Adrenal gland (tissue), 12 donors: Measurements from ENCODE around the gene CUX1. TPM values are rescaled to one million over a fixed set of nuclear protein-coding genes. Genes with fewer than 3 reads are reported as not detected.
A peak's percentile ranks its signal among the peaks of the same experiment; 100 is the strongest.

Source experiments
- DNase-seq, 7 donors: peaks; one replicate each; pipeline ENCODE4 v3.0.0-alpha.2; 2019 to 2020
- H3K27ac ChIP-seq, 5 donors: fragments of 200-600 bp; sonication (generic) in 4 of 5; 1 replicate in 3 of 5; 2 replicates in 2 of 5; pipeline versions ENCODE4 v1.5.1 to v1.8.0; 2016 to 2020; ENCODE audit warnings: mild to moderate bottlenecking in 1 of 5
- H3K27me3 ChIP-seq: fragments of 200-600 bp; 2 replicates; pipeline ENCODE4 v1.8.0; 2021
- H3K36me3 ChIP-seq, 2 donors: fragments of 200-600 bp; replicated peaks in 1 of 2; 1 replicate in 1 of 2; 2 replicates in 1 of 2; pipeline versions ENCODE4 v1.5.1 to v1.8.0; 2018 to 2022
- H3K4me1 ChIP-seq, 2 donors: fragments of 200-600 bp; replicated peaks in 1 of 2; 1 replicate in 1 of 2; 2 replicates in 1 of 2; pipeline versions ENCODE4 v1.5.1 to v1.8.0; 2018 to 2021
- H3K4me3 ChIP-seq, 4 donors: fragments of 200-600 bp; sonication (generic) in 3 of 4; one replicate each; pipeline ENCODE4 v1.5.1; 2016 to 2018
- H3K9me3 ChIP-seq, 3 donors: fragments of 200-600 bp; sonication (generic) in 1 of 3; replicated peaks in 1 of 3; 1 replicate in 2 of 3; 2 replicates in 1 of 3; pipeline versions ENCODE4 v1.5.1 to v1.8.0; 2016 to 2021
- CTCF ChIP-seq, 6 experiments: fragments of 450-650 bp in 4 of 6; fragments of 200-600 bp in 2 of 6; sonication (generic) in 1 of 6; IDR thresholded peaks; 1 replicate in 5 of 6; 2 replicates in 1 of 6; pipeline versions ENCODE4 v1.5.1 to v1.8.0; 2016 to 2021; ENCODE audit warnings: antibody characterized with exemption in 6 of 6, mild to moderate bottlenecking in 2 of 6, moderate library complexity in 1 of 6
- POLR2A ChIP-seq, 2 donors: fragments of 450-650 bp; IDR thresholded peaks; one replicate each; pipeline ENCODE4 v1.6.1; 2017; ENCODE audit warnings: antibody characterized with exemption in 2 of 2, mild to moderate bottlenecking in 2 of 2, moderate library complexity in 1 of 2
- WGBS, 4 donors: extraction: QIAGEN DNeasy Blood & Tissue Kit in 2 of 4; methylation state at CpG; one replicate each; pipeline versions ENCODE4 v1.1.5 to v1.1.7; 2013 to 2017; 5-methylcytosine and 5-hydroxymethylcytosine counted together
- intact Hi-C, 2 donors: fragments of 100-400 bp; cut with DNase I; formaldehyde crosslinking; loops; one replicate each; pipeline versions ENCODE4 v1.14.1 to v1.15.0; 2022 to 2023
- polyA plus RNA-seq, 3 donors: library from polyadenylated mRNA; stranded (reverse); fragments of 200-250 nt in 2 of 3; fragments of 350-450 nt in 1 of 3; fragmentation: Illumina TruSeq in 1 of 3; extraction: RNeasy Lipid Tissue Mini Kit (QIAGEN cat#74804) in 1 of 3; gene quantifications; one replicate each; pipeline ENCODE4 v1.2.3, GENCODE V29; 2013 to 2014
- total RNA-seq, 9 donors: library from RNA; depleted of rRNA in 4 of 9; stranded (reverse); fragments of >200 nt in 4 of 9; fragments of 120-200 nt in 1 of 9; fragmentation: NEBNext Ultra II Directional in 1 of 9; extraction: Animal tissue kit (Norgen Biotek cat#: 25700) in 1 of 9; gene quantifications; one replicate each; pipeline versions ENCODE4 v1.1.0 to v1.2.4, GENCODE V29; 2013 to 2023
- donor health status: healthy with polysubstance abuse.
- donor health status: Bipolar disorder and iron deficiency.
- donor health status: DM: yes; HTN: yes; CAD: no.
- donor health status: DM: no; HTN: no; CAD: no.
- donor health status: DM: no; HTN: no; CAD: no.
- donor health status: DM: yes; HTN: yes; CAD: no.

CUX1 gene
- total and polyA plus RNA-seq, 12 donors: 17.2 to 72.6 (median 58.3) TPM

GRCh38 chr7:102277901-102278300, 460.5 kb downstream of the CUX1 start:
- H3K27ac ChIP-seq: no peak overlapping the region
- H3K4me1 ChIP-seq: peaks cover 0 to 5% of the 10 kb centered on the region in 2 donors
- no peaks in the 10 kb centered on the region for H3K9me3 ChIP-seq
- no peaks in the 10 kb centered on the region for H3K36me3 ChIP-seq
- intact Hi-C loops: loop anchor here (2.0 to 10.0 kb wide), 2 partner anchors 113 to 593 kb away; no protein-coding TSS in a partner anchor
- no peak overlapping the region for H3K4me3 ChIP-seq
- TF ChIP-seq POLR2A (IDR thresholded peaks at IDR 0.05) (no peak), CTCF (IDR thresholded peaks at IDR 0.05) (no peak)
- 61 to 95% (median 86%) methylated on average over 5 to 10 of the region's 10 CpGs for WGBS, 4 donors
- no peak for DNase-seq
- H3K27me3 ChIP-seq: no peaks in the 10 kb centered on the region

GRCh38 chr7:102279537-102280400, 462.3 kb downstream of the CUX1 start:
- DNase-seq: peak in 4 of 7 donors; percentile 41 to 56 (median 46)
- Histone ChIP-seq H3K27ac (no peak overlapping the region), H3K36me3 (no peaks in the 10 kb centered on the region), H3K9me3 (no peaks in the 10 kb centered on the region), H3K4me3 (no peak overlapping the region), H3K27me3 (no peaks in the 10 kb centered on the region), H3K4me1 (peaks cover 0 to 5% of the 10 kb centered on the region in 2 donors)
- WGBS, 4 donors: 0 to 54% (median 41%) methylated on average over 4 to 23 of the region's 23 CpGs
- intact Hi-C loops: loop anchor here (2.0 to 10.0 kb wide), 3 partner anchors 111 to 595 kb away; no protein-coding TSS in a partner anchor
- no peak for TF ChIP-seq POLR2A (IDR thresholded peaks at IDR 0.05)
- TF ChIP-seq CTCF (IDR thresholded peaks at IDR 0.05): peak; percentile 57 to 89 (median 77)

- H3K4me3 ChIP-seq: no peak overlapping the region
- H3K4me1 ChIP-seq: peaks cover 0 to 8% of the 10 kb centered on the region in 2 donors
- WGBS, 4 donors: 75 to 100% (median 89%) methylated on average over 2 to 5 of the region's 5 CpGs
- no peak overlapping the region for H3K27ac ChIP-seq
- DNase-seq: no peak
- H3K27me3 ChIP-seq: no peaks in the 10 kb centered on the region
- TF ChIP-seq POLR2A (IDR thresholded peaks at IDR 0.05) (no peak), CTCF (IDR thresholded peaks at IDR 0.05) (no peak)
- intact Hi-C loops: loop anchor here in 1 of 2 donors (2.0 to 10.0 kb wide), 2 partner anchors 110 to 174 kb away; no protein-coding TSS in a partner anchor
- no peaks in the 10 kb centered on the region for H3K9me3 ChIP-seq
- no peaks in the 10 kb centered on the region for H3K36me3 ChIP-seq
These were observed 463.1 kb downstream of the CUX1 start for GRCh38 chr7:102280521-102280920.

- H3K27ac ChIP-seq: no peak overlapping the region
- H3K9me3 ChIP-seq: no peaks in the 10 kb centered on the region
- no peak overlapping the region for H3K4me3 ChIP-seq
- peaks cover 0 to 12% of the 10 kb centered on the region in 2 donors for H3K4me1 ChIP-seq
- H3K36me3 ChIP-seq: no peaks in the 10 kb centered on the region
- 90 to 96% (median 92%) methylated on average over 6 to 14 of the region's 14 CpGs for WGBS, 4 donors
- H3K27me3 ChIP-seq: no peaks in the 10 kb centered on the region
- intact Hi-C loops: loop anchor here in 1 of 2 donors (2.0 to 10.0 kb wide), 2 partner anchors 109 to 173 kb away; no protein-coding TSS in a partner anchor
- no peak for DNase-seq
- TF ChIP-seq CTCF (IDR thresholded peaks at IDR 0.05): no peak
- no peak for TF ChIP-seq POLR2A (IDR thresholded peaks at IDR 0.05)
These were observed 464.4 kb downstream of the CUX1 start for GRCh38 chr7:102281785-102282184.
